Measurements from ENCODE around the gene SPACA6.
"Not testable (repeated sequence)": the region's sequence is repeated elsewhere in the genome, so short reads cannot be mapped to it uniquely, and the experiment has no call there.

SPACA6 gene

GRCh38 chr19:51726049-51726448 lies 32.9 kb downstream of the SPACA6 start:
- TF ChIP-seq CTCF (IDR thresholded peaks at IDR 0.05) = no peak
- no peak for TF ChIP-seq ZFX (IDR thresholded peaks at IDR 0.05; ENCODE audit: borderline replicate concordance)
- no peak overlapping the region for H3K27ac ChIP-seq

DNA sequence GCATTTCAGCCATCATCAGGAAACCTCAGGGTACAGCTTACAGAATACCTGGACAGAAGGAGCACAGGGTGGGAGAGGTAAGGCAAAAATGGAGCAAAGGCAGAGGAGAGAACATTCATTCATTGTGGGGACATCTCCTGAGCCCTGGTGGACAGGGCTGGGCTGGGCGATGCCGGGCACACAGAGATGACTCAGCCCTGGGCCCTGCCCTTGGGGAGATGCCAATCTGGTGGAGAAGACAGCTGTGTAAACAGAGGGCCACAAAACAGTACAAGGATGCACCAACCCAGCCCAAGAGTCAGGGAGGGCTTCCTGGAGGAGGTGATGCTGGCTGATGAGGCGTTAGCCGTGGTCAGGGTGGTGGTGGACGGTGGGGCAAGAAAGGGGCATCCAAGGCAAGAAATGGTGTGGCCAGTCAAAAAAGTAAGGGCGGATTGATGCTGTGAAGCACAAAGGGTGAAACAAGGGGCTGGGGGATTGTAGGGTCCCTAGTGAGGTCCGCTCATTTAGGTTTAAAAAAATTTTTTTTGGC lies 34.3 kb downstream of the SPACA6 start:
- TF ChIP-seq ZFX (IDR thresholded peaks at IDR 0.05; ENCODE audit: borderline replicate concordance) (no peak), CTCF (IDR thresholded peaks at IDR 0.05) (no peak)
- H3K27ac ChIP-seq = no peak overlapping the region

DNA sequence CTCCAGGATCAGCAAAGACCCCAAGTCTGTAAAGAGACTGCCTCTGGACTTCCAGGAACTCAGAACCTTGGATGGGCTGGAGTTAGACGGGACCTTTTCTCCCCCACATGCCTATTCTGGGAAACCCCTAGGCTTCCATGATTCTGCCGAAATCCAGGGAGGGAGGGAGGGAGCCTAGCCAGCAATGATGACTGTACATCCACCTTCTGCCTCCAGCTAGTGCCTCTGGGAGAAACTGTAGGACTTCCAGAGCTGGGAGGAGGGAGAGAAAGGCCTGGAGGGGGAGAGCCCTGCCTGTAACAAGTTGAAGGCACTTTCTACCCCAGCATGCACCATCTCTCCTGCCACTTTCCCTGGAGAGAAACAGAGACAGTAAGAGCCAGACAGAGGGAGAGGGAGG lies 36.7 kb downstream of the SPACA6 start:
- no peak for TF ChIP-seq CTCF (IDR thresholded peaks at IDR 0.05)
- TF ChIP-seq ZFX (IDR thresholded peaks at IDR 0.05; ENCODE audit: borderline replicate concordance) = no peak
- no peak overlapping the region for H3K27ac ChIP-seq

GRCh38 chr19:51733742-51734522 lies 40.8 kb downstream of the SPACA6 start:
- H3K27ac ChIP-seq = no peak overlapping the region
- no peak for TF ChIP-seq CTCF (IDR thresholded peaks at IDR 0.05)
- TF ChIP-seq ZFX (IDR thresholded peaks at IDR 0.05; ENCODE audit: borderline replicate concordance) = no peak

DNA sequence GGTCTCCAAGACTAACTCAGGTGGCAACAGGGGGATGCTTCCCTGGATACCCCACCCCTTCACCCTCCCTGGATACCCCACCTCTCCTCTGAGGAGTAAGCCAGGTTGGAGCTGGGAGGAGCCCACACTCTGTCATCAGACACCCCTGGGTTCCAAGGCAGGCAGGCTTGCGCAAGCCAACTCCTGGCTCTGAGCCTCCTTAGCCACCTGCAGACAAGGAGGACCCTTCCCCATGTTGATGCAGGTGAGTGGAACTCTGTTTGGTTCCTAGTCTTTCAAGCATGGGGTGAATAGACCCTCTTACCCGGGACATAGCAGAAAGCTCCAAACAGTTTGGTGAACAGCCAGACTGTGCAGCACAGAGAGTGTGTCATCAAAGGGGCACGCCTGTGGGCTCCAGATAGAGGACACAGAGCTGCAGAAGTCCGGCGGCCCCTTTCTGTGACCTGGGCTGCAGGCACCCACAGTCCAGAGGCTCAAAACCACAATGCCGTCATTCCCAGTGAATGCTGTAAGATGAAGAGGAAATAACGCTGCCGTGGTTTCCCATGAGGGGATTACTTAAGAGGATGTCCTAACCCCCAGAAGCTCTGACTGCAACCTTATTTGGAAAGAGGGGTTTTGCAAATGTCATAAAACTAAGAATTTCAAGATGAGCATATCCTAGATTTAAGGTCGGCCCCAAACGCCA lies 42.8 kb downstream of the SPACA6 start:
- no peak for TF ChIP-seq ZFX (IDR thresholded peaks at IDR 0.05; ENCODE audit: borderline replicate concordance)
- TF ChIP-seq CTCF (IDR thresholded peaks at IDR 0.05) = no peak
- H3K27ac ChIP-seq = no peak overlapping the region

DNA sequence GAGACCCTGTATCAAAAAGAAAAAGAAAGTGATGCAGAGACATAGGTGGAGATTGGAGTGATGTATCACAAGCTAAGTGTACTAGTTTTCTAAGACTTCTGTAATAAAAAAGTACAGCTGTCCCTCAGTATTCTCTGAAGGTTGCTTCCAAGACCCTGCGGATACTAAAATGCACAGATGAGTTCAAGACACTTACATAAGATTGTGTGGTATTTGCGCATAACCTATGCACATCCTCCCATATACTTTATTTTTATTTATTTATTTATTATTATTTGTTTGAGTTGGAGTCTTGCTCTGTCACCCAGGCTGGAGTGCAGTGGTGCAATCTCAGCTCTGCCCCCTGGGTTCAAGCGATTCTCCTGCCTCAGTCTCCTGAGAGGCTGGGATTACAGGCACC lies 44.3 kb downstream of the SPACA6 start:
- TF ChIP-seq ZFX (IDR thresholded peaks at IDR 0.05; ENCODE audit: borderline replicate concordance) = no peak
- TF ChIP-seq CTCF (IDR thresholded peaks at IDR 0.05) = no peak
- no peak overlapping the region for H3K27ac ChIP-seq

DNA sequence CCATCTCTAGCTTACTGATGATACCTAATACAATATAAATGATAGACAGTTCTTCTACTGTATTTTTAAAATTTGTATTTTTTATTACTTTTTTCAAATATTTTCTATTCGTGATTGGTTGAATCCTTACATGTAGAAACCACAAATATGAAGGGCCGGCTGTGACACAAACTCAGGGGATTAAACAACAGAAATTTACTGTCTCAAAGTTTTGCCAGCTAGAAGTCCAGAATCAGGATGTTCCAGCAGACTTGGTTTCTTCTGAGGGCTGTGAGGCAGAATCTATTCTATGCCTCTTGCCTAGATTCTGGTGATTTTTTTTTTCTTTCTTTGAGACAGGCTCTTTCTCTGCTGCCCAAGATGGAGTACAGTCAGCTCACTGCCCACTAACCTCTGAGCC lies 44.8 kb downstream of the SPACA6 start:
- TF ChIP-seq CTCF (IDR thresholded peaks at IDR 0.05) = no peak
- TF ChIP-seq ZFX (IDR thresholded peaks at IDR 0.05; ENCODE audit: borderline replicate concordance) = no peak
- H3K27ac ChIP-seq = no peak overlapping the region

DNA sequence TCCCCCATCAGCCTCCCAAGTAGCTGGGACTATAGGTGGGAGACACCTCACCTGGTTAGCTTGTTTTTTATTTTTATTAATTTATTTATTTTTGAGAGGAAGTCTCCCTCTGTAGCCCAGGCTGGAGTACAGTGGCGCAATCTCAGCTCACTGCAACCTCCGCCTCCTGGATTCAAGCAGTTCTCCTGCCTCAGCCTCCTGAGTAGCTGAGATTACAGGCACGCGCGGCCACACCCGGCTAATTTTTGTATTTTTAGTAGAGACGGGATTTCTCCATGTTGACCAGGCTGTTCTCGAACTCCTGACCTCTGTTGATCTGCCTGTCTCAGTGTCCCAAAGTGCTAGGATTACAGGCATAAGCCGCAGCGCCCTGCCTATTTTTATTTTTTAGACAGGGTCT lies 45.4 kb downstream of the SPACA6 start:
- H3K27ac ChIP-seq = not testable (repeated sequence)
